Measurements from ENCODE around the gene GARNL3. TPM values are rescaled to one million over a fixed set of nuclear protein-coding genes. Genes with fewer than 3 reads are reported as not detected.

Gene GARNL3
- total RNA-seq, 1 donor from 2014 or later: 2.9 TPM

DNA sequence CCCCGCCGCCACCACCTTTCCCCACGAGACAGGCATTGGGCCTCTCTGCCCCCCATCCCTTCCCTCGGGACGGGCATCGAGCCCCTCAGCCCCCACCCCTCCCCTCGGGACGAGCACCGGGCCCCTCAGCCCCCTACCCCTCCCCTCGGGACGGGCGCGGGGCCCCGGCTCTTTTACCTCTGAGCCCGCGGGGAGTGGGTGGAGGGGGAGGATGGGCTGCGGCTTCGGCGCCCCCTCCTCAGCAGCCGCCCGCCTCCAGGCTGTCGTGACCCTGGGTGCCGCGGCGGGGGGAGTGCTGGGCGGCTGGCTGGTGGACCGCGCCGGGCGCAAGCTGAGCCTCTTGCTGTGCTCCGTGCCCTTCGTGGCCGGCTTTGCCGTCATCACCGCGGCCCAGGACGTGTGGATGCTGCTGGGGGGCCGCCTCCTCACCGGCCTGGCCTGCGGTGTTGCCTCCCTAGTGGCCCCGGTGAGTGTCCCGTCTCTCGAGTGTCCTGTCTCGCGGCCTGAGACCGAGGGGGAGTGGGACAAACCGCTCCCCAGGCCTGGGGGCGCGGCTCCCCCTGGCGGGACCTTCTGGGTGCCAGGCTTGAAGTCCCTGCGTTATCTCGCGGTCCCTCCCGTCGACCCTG lies 133.2 kb downstream of the GARNL3 start:
- DNase-seq (ENCODE audit: extremely low read depth, low read depth, low spot score): no peak

DNA sequence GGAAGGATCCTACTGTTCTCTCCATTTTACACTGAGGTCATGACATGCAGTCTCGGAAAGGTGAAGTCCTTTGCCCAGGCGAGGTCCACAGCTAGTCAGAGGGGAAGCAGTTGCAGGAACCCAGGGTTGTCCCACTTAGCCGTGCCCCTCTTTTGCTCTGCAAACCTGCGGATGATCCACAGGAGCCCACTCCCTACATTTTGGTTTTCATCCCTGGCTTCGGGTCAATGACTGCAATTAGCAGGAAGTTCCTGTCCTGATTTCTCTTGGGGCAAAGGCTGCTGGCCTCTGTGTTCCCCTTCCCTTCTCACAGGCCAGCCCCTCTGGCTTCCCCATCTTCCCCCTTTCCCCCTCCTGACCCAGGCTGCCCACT lies 133.7 kb downstream of the GARNL3 start:
- DNase-seq (ENCODE audit: extremely low read depth, low read depth, low spot score): no peak

DNA sequence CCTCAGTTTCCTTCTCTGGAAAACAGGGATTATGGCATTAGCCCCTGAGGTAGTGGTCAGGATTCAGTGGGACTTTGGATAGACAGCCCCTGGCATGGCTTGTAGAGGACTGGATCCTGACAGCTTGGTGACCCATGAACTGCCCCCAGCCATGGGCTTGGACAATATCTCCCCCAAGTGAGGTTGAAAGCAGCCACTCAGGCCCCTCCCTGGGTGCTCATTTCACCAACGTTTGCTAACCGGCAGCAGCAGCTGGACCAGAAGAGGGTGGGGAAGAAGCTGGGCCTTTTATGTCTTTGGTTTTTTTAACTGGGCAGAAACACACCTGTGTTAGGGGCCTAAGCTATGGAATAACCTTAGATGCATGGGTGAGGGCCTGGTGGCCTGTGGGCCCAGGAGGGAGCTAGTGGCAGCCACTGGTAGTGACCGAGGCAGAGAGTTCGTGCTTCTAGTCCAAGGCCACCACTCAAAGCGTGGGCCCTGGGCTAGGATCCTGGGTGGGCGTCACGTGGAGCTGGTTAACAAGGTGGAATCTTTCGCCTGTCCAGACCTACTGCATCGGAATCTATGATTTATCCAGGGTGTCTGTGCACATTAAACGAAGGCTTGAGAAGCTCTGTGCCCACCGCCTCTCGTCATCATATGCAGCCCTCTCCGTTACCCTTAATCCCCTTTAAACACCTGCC lies 134.3 kb downstream of the GARNL3 start:
- no peak for DNase-seq (ENCODE audit: extremely low read depth, low read depth, low spot score)

DNA sequence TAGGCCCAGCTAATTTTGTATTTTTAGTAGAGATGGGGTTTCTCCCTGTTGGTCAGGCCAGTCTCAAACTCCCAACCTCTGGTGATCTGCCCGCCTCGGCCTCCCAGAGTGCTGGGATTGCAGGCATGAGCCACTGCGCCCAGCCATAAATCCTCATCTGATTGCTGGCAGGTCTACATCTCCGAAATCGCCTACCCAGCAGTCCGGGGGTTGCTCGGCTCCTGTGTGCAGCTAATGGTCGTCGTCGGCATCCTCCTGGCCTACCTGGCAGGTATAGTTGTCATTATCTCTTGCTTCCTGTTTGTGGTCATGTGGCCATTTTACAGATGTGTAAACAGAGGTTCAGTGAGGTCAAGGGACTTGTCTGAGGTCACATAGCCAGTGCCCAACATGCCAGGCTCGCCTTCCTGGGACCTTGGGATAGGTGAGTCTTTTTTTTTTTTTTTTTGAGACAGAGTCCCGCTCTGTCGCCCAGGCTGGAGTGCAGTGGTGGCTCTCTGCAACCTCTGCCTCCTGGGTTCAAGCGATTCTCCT lies 135.2 kb downstream of the GARNL3 start:
- DNase-seq (ENCODE audit: extremely low read depth, low read depth, low spot score): no peak

DNA sequence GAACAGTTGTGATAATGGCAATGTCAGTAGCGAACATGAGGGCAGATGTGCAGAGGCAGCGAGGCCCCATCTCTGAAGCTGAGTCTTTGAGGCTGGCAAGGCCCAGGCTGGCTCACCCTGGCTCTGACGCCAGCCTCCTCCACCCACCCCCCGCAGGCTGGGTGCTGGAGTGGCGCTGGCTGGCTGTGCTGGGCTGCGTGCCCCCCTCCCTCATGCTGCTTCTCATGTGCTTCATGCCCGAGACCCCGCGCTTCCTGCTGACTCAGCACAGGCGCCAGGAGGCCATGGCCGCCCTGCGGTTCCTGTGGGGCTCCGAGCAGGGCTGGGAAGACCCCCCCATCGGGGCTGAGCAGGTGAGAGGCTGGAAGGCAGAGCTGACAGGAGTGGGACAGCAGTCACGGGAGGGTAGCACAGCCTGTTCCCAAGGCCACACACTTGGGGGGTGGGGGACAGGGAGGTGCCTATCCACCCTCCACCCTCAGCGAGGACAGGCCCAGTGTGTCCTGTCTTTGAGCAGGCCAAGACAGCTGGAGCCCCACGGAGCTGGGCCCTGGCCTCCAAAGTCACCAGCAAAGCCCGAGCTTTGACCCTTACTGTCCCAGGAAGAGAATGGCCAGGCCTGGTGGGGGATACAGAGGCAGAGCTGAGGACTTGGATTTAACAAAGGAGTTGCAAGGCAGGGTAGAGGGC lies 138.0 kb downstream of the GARNL3 start:
- no peak for DNase-seq (ENCODE audit: extremely low read depth, low read depth, low spot score)

DNA sequence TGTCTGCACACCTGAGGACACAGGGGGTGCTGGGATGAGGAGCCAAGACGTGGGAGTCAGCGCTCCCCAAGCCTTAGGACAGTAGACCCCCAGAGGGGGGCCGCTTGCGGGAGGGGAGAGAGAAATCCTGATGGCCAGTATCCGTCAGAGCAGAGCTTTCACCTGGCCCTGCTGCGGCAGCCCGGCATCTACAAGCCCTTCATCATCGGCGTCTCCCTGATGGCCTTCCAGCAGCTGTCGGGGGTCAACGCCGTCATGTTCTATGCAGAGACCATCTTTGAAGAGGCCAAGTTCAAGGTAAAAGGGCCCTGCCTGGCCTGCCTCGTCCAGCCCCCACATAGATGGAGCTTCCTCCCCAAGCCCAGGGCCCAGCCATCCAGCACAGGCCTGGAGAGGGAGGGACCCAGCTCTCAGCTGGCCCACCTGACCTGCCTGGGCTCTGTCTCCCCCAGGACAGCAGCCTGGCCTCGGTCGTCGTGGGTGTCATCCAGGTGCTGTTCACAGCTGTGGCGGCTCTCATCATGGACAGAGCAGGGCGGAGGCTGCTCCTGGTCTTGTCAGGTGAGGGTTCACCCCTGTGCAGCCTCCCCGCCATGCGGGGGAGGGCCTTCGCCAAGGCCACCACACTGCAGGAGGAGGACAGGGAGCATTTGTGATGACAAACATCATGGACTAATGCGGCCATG lies 139.1 kb downstream of the GARNL3 start:
- DNase-seq (ENCODE audit: extremely low read depth, low read depth, low spot score): no peak

DNA sequence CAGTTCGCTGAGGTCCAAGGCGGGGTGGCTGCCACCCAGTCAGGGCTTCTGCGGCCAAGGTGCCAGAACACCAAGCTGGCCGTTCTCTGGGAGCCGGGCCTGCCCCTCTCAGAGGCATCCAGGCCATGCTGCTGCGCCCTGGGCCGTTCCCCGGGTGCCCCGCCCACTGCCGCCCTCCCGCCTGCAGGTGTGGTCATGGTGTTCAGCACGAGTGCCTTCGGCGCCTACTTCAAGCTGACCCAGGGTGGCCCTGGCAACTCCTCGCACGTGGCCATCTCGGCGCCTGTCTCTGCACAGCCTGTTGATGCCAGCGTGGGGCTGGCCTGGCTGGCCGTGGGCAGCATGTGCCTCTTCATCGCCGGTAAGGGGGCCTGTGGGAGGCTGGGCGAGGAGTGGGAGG lies 140.1 kb downstream of the GARNL3 start:
- DNase-seq (ENCODE audit: extremely low read depth, low read depth, low spot score): no peak

DNA sequence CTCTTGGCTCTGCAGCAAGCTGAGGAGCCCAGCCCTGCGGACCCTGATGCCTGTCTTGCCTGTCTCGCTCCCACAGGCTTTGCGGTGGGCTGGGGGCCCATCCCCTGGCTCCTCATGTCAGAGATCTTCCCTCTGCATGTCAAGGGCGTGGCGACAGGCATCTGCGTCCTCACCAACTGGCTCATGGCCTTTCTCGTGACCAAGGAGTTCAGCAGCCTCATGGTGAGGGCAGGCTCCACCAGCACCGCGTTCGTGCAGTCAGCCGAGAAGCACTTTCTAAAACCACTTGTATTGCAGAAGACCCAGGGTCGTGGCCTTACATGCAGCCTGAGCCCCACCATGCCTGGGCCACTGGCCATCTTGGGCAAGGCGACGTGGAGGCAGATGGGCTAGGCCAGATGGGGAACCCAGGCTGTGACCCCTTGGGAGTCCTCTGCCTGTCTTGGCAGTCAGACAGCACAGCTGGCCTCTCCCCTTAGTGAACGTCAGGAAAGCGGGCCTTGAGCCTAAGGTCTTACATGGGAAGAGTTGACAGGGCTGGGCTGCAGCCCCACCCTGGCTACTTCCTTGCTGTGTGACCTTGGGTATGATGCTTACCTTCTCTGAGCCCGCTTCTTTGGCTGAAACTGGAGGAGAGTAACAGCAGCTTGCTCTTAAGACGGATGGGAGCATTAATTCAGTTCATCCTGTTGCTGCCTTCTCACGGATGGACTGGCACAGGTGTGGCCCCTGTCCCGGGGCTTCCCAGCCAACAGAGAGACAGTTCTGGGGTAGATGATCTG lies 141.0 kb downstream of the GARNL3 start:
- no peak for DNase-seq (ENCODE audit: extremely low read depth, low read depth, low spot score)

DNA sequence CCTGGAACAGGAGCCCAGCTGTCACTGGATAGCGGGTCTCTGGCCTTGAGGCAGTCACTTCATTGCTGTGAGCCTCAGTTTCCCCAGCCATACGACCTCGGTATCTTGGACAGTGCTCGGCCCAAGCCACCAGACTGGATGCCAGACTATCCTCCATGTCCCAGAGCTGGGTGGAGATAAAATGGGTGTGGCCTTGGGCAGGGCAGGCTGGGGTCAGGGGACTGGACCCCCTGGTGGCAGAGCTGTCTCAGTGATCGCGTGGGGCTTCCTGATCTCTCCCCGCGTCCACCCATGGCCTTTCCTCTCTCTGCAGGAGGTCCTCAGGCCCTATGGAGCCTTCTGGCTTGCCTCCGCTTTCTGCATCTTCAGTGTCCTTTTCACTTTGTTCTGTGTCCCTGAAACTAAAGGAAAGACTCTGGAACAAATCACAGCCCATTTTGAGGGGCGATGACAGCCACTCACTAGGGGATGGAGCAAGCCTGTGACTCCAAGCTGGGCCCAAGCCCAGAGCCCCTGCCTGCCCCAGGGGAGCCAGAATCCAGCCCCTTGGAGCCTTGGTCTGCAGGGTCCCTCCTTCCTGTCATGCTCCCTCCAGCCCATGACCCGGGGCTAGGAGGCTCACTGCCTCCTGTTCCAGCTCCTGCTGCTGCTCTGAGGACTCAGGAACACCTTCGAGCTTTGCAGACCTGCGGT lies 142.4 kb downstream of the GARNL3 start:
- DNase-seq (ENCODE audit: extremely low read depth, low read depth, low spot score): no peak

DNA sequence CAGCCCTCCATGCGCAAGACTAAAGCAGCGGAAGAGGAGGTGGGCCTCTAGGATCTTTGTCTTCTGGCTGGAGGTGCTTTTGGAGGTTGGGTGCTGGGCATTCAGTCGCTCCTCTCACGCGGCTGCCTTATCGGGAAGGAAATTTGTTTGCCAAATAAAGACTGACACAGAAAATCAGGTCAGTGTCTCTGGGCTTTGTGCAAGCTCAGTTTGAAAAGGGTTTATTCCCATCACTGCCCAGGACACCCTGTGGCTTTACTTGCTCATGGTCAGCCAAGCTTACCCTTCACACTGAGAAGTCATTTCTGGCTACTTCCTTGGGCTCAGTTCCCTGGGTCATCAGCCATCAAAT lies 142.9 kb downstream of the GARNL3 start:
- no peak for DNase-seq (ENCODE audit: extremely low read depth, low read depth, low spot score)

DNA sequence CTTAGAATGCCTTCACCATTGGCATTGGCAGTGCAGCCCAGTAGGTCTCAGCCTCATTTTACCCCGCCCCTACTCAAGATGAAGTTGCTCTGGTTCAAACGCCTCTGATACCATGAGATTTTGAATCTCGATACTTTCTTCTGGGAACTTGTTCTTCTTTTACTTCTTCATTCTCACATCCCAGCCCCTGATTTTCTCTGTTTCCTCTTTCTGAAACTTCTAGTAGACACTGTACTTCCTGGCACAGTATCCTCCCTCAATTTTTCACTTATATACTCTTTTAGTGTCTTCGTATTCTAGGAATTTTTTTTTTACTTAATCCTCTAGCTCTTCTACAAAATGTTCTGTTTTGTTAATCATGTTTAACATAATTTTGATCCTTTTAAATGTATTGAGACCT lies 146.5 kb downstream of the GARNL3 start:
- DNase-seq (ENCODE audit: extremely low read depth, low read depth, low spot score): no peak

DNA sequence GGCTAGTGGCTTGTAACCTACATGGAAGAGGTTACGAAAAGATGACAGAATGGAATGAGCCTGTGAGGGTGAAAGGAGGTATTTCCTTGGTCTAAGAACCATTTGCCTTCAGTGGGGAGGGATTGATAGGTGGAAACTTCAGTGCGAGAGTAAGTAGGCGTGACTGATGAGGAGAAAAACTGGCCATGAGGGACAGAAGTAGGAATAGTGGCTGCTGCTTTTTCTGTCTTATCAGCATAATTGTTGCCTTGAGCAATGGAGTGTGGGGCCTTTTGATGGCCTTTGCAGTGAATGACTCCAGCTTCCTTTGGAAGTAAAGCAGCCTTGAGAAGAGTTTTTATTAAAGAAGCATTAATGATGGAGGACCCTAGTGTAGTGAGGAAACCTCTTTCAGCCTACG lies 150.6 kb downstream of the GARNL3 start:
- no peak for DNase-seq (ENCODE audit: extremely low read depth, low read depth, low spot score)

DNA sequence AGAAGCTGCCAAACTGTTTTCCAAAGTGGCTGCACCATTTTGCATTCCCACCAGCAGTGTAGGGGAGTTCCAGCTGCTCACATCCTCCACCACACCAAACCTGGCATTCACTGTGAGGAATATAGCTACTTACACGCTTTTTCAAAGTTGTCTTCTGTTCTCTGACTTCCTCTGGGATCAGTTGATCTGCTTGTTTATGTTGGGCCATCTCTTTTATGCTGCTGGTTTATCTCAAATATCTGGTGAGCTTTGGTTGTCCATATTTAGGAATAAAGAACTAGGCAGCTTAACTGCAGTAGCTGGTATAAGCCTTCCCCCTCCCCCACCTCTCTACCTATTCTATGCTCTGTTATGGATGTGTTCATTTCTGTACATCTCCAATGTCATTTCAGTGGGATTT lies 151.1 kb downstream of the GARNL3 start:
- no peak for DNase-seq (ENCODE audit: extremely low read depth, low read depth, low spot score)

DNA sequence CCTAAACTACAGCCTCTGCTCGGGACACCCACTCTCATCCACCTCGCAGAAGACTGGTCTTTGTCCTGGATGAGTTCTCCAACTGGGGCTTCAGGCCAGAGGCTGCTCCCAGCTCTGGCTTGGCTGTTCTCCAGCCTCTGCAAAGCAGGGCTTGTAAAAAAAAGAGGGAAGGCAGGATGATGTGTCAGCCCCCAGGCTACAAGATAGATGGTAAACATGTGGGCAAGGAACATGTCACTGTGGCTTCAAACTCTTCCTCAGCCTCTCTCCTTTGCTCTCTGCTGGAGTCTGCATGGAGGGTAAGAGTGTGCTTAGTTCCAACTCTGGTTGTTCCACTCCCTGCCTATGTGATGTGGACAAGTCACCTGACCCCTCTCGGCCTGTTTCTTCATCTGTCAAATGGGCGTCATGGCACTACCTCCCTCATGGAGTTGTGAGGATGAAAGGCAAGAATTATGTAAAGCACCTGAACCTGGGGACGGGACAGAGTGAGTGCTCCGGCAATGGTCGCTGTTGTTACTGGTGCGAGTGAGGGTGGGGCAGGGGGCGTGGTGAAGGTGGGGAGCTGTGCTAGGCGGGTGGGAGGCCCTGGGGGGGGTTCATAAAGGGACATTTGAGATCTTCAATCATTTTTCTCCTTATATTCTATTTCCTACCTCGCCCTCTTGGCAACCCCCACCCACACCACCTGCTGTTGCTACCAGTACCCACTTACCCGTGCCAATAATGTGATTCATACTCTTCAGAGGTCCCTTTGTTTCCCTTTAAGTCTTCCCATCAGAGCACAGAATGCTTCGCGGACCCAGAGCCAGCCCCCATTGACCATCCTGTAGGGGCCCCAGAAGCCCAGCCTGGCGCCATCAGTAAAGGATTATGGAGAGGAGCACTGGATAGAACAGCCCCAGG lies 152.8 kb downstream of the GARNL3 start:
- DNase-seq (ENCODE audit: extremely low read depth, low read depth, low spot score): no peak

DNA sequence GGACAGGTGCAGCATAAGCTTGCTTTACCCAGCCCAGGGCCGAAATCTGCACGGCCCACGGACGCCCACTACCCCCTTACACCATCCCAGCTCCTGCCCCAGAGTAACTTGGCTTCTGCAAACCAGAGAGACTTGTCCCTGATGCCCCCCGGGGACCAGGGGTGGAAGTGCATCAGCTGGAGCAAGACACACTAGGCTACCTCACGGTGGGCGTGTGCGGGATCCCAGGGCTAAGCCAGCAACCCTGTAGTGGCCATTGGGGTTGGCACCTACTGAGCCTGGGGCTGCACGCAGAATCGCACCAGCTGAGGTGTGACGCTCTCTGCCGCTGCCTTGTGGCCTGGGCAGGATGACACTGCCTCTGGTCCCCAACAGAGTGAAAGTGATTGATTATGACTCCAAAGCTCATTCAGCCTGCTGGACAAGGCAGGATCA lies 153.5 kb downstream of the GARNL3 start:
- no peak for DNase-seq (ENCODE audit: extremely low read depth, low read depth, low spot score)

DNA sequence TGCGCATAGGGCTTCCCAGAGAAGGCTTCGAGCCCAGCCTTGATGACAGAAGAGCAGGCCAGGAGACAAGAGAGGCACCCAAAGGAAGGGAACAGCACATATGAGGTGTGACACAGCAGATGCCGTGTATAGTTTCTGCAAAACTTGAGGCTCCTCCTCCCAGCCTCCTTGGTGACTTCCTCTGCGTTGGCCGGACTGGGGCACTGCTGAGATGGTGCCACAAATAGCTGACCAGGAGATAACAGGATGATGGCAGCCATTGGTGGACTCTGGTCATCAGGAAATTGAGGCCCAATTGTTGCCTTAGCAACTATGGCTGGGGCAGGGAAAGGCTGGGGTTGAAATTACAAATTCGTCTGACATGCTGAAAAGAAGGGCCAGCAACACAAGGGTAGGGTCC lies 154.8 kb downstream of the GARNL3 start:
- DNase-seq (ENCODE audit: extremely low read depth, low read depth, low spot score): no peak

DNA sequence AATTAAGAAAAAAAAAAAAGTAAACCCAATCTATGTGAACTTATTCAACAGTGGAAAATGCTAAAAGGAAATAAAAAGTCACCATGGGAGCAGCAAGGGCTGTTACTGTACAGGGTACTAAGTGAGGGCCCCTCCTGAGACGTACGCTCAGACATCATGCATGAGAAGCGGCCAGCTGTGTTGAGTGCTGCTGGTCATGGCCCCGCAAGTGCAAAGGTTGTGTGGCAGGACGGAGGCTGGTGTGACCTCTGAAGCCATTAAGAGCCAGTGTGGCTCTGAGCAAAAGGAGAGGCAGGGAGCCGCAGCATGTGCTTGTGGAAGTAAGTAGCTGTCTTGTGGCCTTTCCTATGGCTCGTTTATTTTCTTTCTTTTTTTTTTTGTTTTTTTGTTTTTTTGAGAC lies 156.5 kb downstream of the GARNL3 start:
- DNase-seq (ENCODE audit: extremely low read depth, low read depth, low spot score): no peak

DNA sequence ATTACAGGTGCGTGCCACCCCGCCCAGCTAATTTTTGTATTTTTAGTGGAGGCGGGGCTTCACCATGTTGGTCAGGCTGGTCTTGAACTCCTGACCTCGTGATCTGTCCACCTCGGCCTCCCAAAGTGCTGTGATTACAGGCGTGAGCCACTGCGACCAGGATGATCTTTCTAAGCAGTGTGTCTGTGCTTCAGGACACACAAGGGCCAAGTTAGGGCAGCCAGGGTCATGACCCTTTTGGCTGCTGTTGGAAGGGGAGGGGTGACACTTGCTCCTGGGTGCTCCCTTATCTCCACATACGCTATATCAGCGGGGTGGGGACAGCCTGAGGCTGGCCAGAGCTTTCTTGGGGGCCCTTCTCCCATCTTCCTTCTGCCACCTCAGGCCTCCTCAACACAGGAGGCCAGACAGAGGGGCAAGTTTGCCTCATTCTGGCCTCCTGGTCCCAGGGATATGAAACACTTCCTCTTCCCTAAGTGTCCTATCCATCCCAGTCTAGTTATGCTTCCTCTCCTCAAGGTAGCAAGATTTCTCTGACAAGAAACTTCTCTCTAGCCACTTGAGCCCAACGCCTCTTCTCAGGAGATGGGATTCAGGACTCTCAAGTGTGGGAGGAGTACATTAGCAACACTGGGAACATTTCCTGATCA lies 157.7 kb downstream of the GARNL3 start:
- DNase-seq (ENCODE audit: extremely low read depth, low read depth, low spot score): no peak

DNA sequence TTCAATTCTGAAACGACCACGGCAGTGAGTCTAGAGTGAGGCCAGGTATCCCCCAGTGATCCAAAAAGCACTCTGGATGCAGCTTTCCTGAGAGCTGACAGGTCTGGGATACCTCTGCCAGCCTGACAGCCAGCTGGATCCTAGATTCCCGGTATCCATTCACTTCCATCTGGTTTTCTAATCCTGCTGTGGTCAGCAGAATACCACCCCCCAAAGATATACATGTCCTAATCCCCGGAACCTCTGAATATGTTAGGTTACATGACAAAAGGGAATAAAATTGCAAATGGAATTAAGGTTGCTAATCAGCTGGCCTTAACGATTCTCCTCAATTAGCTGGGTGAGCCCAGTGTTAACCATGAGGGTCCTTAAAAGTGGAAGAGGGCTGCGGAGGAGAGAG lies 158.2 kb downstream of the GARNL3 start:
- no peak for DNase-seq (ENCODE audit: extremely low read depth, low read depth, low spot score)

Measured in glomerular endothelial cell (primary cell).